ENCODE measurements around the gene ABCD4.

Gene ABCD4

GRCh38 chr14:74308695-74309094 is 6.0 kb upstream of the ABCD4 start (continued):
- TF ChIP-seq ZBTB21 (tag by site-specific recombination; IDR thresholded peaks at IDR 0.05) (no peak), ZSCAN5A (tag by site-specific recombination; IDR thresholded peaks at IDR 0.05) (no peak), ZNF449 (tag by site-specific recombination; IDR thresholded peaks at IDR 0.05) (no peak), ZNF324 (tag by site-specific recombination; IDR thresholded peaks at IDR 0.05) (no peak)

- TF ChIP-seq ZNF354C (tag by site-specific recombination; IDR thresholded peaks at IDR 0.05; ENCODE audit: borderline replicate concordance, low read depth) (no peak), PRDM10 (tag by site-specific recombination; IDR thresholded peaks at IDR 0.05) (0 out of 2 replicates have a peak, but pooled peaks have one; percentile 6), CTCF (tag by site-specific recombination; IDR thresholded peaks at IDR 0.05) (peak; percentile 27)
- Histone ChIP-seq H3K27ac (ENCODE audit: extremely low read depth, low read depth, low read length) (peak overlapping the region; percentile 68), H3K4me1 (ENCODE audit: control insufficient read depth, insufficient read depth, low read length) (no peaks in the 10 kb centered on the region), H3K9me3 (ENCODE audit: control insufficient read depth, insufficient read depth, low read depth, low read length) (no peaks in the 10 kb centered on the region), H3K4me3 (ENCODE audit: low read depth, low read length) (peak overlapping the region; percentile 92), H3K36me3 (ENCODE audit: control insufficient read depth in 2 of 2, insufficient read depth in 1 of 2, low read length in 2 of 2) (peaks cover 17 to 32% of the 10 kb centered on the region in 2 experiments; a peak in 2 of 3 replicates)
- ChIA-PET POLR2A (interaction anchor here (0.8 to 1.5 kb wide), 8 partner anchors 9 to 461 kb away, joined by 3 to 7 read pairs (median 4); partner anchors contain the start of genes ISCA2 and NPC2), CTCF (interaction anchor here (0.6 to 1.6 kb wide), 7 partner anchors 11 to 311 kb away, joined by 3 to 4 read pairs (median 3); no protein-coding TSS in a partner anchor)
Measured at GRCh38 chr14:74302152-74302628, 544 bp downstream of the ABCD4 start.

- ChIA-PET POLR2A (interaction anchor here (0.7 to 0.8 kb wide), 2 partner anchors 25 to 53 kb away, joined by 3 to 4 read pairs; no protein-coding TSS in a partner anchor), CTCF (interaction anchor here (0.6 to 1.6 kb wide), 3 partner anchors 34 to 291 kb away, joined by 3 read pairs; no protein-coding TSS in a partner anchor)
- Histone ChIP-seq H3K4me1 (ENCODE audit: control insufficient read depth, insufficient read depth, low read length) (no peaks in the 10 kb centered on the region), H3K4me3 (ENCODE audit: low read depth, low read length) (peak overlapping the region; percentile 92), H3K9me3 (ENCODE audit: control insufficient read depth, insufficient read depth, low read depth, low read length) (no peaks in the 10 kb centered on the region), H3K36me3 (ENCODE audit: control insufficient read depth in 2 of 2, insufficient read depth in 1 of 2, low read length in 2 of 2) (peaks cover 17 to 37% of the 10 kb centered on the region in 2 experiments; a peak in 2 of 3 replicates), H3K27ac (ENCODE audit: extremely low read depth, low read depth, low read length) (peak overlapping the region; percentile 68; the same call in 1 of the 2 replicates)
- TF ChIP-seq ZSCAN30 (tag by site-specific recombination; IDR thresholded peaks at IDR 0.05), result no peak
- TF ChIP-seq ZNF175 (tag by site-specific recombination; IDR thresholded peaks at IDR 0.05), result no peak
- peak; percentile 68 for TF ChIP-seq ZNF76 (tag by site-specific recombination; IDR thresholded peaks at IDR 0.05; ENCODE audit: borderline replicate concordance, low read depth)
- no peak for TF ChIP-seq ZNF239 (tag by site-specific recombination; IDR thresholded peaks at IDR 0.05)
- no peak for TF ChIP-seq WT1 (tag by site-specific recombination; IDR thresholded peaks at IDR 0.05)
- TF ChIP-seq KLF10 (tag by site-specific recombination; IDR thresholded peaks at IDR 0.05), result no peak
- TF ChIP-seq ZXDB (tag by site-specific recombination; IDR thresholded peaks at IDR 0.05), result no peak
- TF ChIP-seq ZNF280D (tag by site-specific recombination; IDR thresholded peaks at IDR 0.05), result no peak
- TF ChIP-seq ZNF146 (tag by site-specific recombination; IDR thresholded peaks at IDR 0.05), result no peak
- no peak for TF ChIP-seq HOXA7 (CRISPR knock-in tag; IDR thresholded peaks at IDR 0.05; ENCODE audit: borderline replicate concordance)
- TF ChIP-seq ZNF366 (tag by site-specific recombination; conservative IDR thresholded peaks at IDR 0.05), result peak; percentile 49; the same call in 1 of the 2 replicates
- TF ChIP-seq ZBTB20 (tag by site-specific recombination; IDR thresholded peaks at IDR 0.05), result peak; percentile 23; the same call in 1 of the 2 replicates
- no peak for TF ChIP-seq ZBTB21 (tag by site-specific recombination; IDR thresholded peaks at IDR 0.05)
- no peak for TF ChIP-seq ZNF266 (tag by site-specific recombination; IDR thresholded peaks at IDR 0.05; ENCODE audit: low read depth)
Measured at GRCh38 chr14:74301594-74302151, 1.1 kb downstream of the ABCD4 start.

Measured in HEK293 (cell line).